HL-60 (cell line): ENCODE results near the gene GARIN5B.

Source experiments
- DNase-seq, 2 experiments: peaks; one replicate each; pipeline ENCODE4 v3.0.0-alpha.2; 2010 to 2020; ENCODE audit warnings: low read depth in 1 of 2, low spot score in 1 of 2
- H3K27ac ChIP-seq: fragments of 250-450 bp; sonication (Bioruptor Pico); replicated peaks from 2 replicates; pipeline ENCODE4 v1.5.1; 2020; ENCODE audit warnings: mild to moderate bottlenecking, moderate library complexity
- H3K27me3 ChIP-seq: fragments of 250-450 bp; sonication (Bioruptor Pico); 2 replicates; pipeline ENCODE4 v1.5.1; 2021; ENCODE audit warnings: mild to moderate bottlenecking, moderate library complexity; ENCODE audit not compliant: insufficient read depth, poor library complexity, severe bottlenecking
- H3K4me3 ChIP-seq: replicated peaks from 2 replicates; pipeline ENCODE4 v1.5.1; 2011; ENCODE audit warnings: mild to moderate bottlenecking, control low read depth, low read length; ENCODE audit not compliant: insufficient read depth
- GABPA ChIP-seq: IDR thresholded peaks from 2 replicates; pipeline ENCODE4 v1.6.1; 2012; ENCODE audit warnings: low read depth
- POLR2AphosphoS5 ChIP-seq: IDR thresholded peaks from 2 replicates; pipeline ENCODE4 v1.6.1; 2012; ENCODE audit warnings: low read depth
- REST ChIP-seq: IDR thresholded peaks from 2 replicates; pipeline ENCODE4 v1.6.1; 2012; ENCODE audit warnings: low read depth; ENCODE audit not compliant: insufficient replicate concordance
- SPI1 ChIP-seq: IDR thresholded peaks from 2 replicates; pipeline ENCODE4 v1.6.1; 2012; ENCODE audit warnings: low read depth, mild to moderate bottlenecking, borderline replicate concordance
- TF ChIP-seq, protein P1 (sequence below): IDR thresholded peaks from one replicate; pipeline ENCODE4 v1.5.1; 2011; ENCODE audit warnings: low read length, control low read depth, inconsistent platforms; ENCODE audit not compliant: insufficient read depth

Gene GARIN5B

GRCh38 chr19:55385724-55386492, 22.8 kb upstream of the GARIN5B start, which contains the start of gene RPL28:
Gene RPL28, plus strand, starts transcription at chr19:55385932. Its CDS starts 426 bp downstream, at chr19:55386358.
- Histone ChIP-seq H3K4me3 (peak within 1 kb of the TSS; percentile 90), H3K27me3 (no peaks in the 10 kb centered on the region), H3K27ac (peak within 1 kb of the TSS; percentile 74)
- peak; percentile 96 to 99 for DNase-seq
- peak; percentile 100 for TF ChIP-seq POLR2AphosphoS5
- peak; percentile 83 for TF ChIP-seq GABPA
- TF ChIP-seq, protein P1, sequence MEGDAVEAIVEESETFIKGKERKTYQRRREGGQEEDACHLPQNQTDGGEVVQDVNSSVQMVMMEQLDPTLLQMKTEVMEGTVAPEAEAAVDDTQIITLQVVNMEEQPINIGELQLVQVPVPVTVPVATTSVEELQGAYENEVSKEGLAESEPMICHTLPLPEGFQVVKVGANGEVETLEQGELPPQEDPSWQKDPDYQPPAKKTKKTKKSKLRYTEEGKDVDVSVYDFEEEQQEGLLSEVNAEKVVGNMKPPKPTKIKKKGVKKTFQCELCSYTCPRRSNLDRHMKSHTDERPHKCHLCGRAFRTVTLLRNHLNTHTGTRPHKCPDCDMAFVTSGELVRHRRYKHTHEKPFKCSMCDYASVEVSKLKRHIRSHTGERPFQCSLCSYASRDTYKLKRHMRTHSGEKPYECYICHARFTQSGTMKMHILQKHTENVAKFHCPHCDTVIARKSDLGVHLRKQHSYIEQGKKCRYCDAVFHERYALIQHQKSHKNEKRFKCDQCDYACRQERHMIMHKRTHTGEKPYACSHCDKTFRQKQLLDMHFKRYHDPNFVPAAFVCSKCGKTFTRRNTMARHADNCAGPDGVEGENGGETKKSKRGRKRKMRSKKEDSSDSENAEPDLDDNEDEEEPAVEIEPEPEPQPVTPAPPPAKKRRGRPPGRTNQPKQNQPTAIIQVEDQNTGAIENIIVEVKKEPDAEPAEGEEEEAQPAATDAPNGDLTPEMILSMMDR, result no peak
- TF ChIP-seq SPI1, result peak; percentile 90; the same call in 1 of the 2 replicates
- peak; percentile 85 for TF ChIP-seq REST

DNA sequence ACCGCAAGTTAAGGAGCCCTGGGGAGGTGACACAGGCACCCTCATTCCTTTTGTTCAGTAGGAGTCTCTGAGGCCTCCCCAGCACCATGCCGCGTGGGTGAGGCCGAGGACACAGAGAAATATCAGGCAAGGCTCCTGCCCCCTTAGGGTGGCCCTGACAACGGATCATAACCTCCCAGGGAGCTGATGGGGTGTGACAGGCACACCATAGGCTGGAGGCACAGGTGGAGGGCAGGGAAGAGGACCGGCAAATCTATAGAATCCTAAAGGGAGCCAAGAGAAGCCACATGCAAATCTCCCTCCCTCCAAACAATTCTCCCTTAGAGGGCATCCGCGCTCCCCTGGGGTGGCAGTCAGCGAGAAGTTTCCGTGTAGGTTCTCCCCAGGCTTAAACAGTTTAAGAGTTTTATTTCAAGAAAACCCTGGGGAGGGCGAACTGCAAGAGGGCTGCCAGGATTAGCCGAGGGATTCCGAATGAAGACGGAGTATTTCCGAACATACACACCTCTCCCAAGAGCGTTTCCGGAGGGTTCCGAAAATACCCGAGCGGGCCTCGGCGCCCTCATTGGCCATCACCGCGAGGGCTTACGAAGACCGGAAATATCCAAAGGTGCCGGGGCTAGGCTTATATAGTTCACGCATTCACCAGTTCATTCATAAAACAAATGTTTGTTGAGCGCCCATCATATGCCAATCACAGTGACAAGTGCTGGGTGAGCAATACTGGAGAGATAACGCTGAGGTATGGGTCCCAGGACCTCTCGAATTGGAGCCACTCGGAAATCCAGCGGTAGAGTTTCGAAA, 22.1 kb upstream of the GARIN5B start:
- peak overlapping the region; percentile 74 for H3K27ac ChIP-seq
- H3K4me3 ChIP-seq, result peak overlapping the region; percentile 51
- DNase-seq, result peak; percentile 94 to 97
- TF ChIP-seq SPI1 (no peak), POLR2AphosphoS5 (no peak), REST (no peak), GABPA (no peak)
- TF ChIP-seq, protein P1, result no peak
- H3K27me3 ChIP-seq, result no peaks in the 10 kb centered on the region

DNA sequence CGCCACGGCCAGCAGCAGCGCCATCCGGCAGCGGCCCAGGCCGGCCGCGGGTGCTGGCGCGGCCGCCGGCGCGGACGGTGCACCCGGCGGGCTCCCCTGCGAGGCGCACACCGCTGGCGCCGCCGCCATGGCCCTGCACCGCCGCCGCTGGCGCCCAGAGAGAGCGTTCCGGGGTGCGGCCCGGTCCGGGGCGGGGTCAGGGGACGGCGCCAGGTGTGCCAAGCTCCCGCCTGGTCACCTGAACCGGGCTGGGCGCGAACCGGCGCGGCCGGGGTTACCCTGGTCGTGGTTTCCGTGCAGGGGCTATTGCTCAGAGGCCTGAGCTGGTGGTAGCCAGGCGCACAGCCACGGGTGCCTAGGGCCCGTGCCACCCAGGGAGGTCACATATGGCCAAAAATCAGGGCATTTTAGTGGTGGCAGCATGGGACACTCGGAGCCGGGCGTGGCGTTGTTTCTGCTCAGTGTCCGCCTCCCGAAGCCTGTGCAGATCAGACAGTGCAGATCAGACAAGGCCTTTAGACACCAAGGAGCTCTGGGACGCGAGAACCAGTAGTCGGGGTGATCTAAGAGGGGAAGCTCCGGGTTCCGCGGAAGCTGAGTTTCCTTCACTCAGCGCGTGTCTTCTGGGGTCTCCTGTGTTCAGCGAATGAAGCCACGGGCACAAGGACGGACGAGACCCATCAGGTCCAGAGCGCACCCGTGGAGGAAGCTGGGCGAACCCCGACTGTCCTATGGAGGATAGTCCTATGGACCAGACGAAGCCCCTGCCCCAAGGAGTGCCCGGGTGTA, 21.3 kb upstream of the GARIN5B start, which contains the start of gene TMEM238:
Gene TMEM238 (minus strand): TSS at position 162 of the 789 bp plus-strand sequence. CDS start 33 bp downstream, at position 129.
- TF ChIP-seq, protein P1, result no peak
- peak; percentile 31; the same call in 1 of the 2 replicates for TF ChIP-seq POLR2AphosphoS5
- no peak for TF ChIP-seq SPI1
- peak in 1 of 2 experiments; percentile 39 for DNase-seq

More for the DNA sequence above, 21.3 kb upstream of the GARIN5B start, which contains the start of gene TMEM238:
- Histone ChIP-seq H3K27me3 (no peaks in the 10 kb centered on the region), H3K4me3 (peak within 1 kb of the TSS; percentile 51), H3K27ac (peak within 1 kb of the TSS; percentile 74)
